GM18873 (cell line): ENCODE results near the gene DPF3.

ENCODE experiments used
- ATAC-seq: cut with Tn5 transposase; IDR thresholded peaks from one replicate; pipeline ENCODE4 v1.9.1; 2021; ENCODE audit warnings: mild to moderate bottlenecking, moderate library complexity, moderate number of reproducible peaks; ENCODE audit not compliant: unreplicated experiment, low FRiP score

DPF3 gene

DNA sequence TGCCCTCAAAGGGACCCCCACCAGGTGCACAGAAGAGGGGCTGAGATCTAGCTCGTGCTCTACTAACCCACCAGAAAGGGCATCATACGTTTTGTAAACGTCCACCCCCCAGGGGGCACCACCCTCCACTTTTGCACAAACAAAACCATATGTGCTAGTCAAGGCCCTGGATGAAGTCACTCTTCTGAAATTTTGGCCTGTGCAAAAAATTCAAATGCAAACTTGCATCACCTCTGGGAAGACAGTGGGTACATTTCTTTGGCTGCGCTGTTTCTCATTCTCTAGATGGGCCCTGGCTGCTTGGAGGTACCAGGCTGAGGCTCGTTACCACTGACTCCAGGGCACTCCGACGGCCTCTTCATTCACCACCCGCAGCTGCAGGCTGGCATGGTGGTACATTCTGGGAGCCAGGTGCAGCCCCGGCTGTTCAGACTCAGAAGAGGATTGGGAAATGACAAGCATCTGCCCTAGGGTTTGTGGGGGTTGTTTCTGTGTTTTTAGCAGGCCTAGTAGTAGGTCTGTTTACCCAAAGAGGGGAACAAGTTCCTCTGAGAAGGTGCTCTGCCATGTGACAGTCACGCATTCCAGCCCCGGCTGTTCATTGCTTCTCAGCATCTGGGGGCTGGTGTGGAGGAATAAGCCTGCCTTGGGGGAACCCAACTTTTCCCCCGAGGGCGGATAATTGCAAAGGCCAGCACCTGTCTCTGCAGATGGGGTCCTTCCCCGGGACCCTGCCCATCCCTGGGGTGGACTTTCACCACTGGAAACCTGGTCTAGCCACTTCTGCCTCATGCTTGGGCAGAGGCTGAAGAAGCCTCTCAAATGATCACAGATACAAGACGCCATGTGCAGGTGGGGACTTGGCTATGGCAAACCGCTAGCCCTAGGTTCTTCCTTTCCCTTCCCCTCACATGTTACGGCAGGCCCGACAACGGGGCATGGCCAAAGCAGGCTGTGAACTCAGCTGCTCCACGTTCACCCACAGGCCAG, 147.6 kb downstream of the DPF3 start:
- no peak for ATAC-seq

- ATAC-seq: no peak
Observed at GRCh38 chr14:72745546-72745945, 148.4 kb downstream of the DPF3 start.

- no peak for ATAC-seq
Observed at GRCh38 chr14:72744416-72745120, 149.3 kb downstream of the DPF3 start.

DNA sequence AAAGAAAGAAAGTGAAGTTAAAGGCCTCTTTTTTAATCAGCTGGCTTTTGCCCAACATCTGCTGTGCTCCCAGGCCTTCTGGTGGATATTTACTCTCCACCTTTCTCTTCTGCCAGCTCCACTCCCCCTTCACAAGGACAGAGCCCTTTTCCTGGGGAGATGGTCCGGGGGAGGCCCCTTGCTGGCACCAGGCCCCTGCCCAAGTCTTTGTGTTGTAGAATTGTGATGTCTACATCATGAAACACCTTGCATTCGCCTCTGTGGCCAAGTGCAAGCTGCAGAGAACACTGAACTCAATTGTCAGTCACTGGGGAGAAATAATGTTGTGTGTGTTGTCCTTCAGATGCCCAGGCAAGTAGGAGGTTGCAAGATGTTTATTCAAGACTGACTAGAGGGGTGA, 150.3 kb downstream of the DPF3 start:
- no peak for ATAC-seq

DNA sequence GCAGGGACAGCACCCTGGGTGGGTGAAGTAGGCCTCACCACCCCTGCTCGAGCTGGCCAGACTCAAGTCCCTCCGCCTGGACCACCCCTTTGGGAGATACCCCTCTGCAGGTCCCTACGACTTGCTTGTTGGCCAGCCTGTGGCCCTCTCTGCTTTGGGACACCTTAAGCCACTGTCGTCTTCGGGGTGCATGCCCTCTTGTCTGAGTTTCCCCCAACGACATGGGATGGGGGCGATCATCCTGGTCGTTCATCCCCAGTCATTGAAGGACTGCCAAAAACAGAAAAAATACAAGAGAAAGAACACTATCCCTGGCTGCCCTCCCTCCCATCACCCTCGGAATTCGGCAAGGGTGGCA, 151.1 kb downstream of the DPF3 start:
- no peak for ATAC-seq

GRCh38 chr14:72742118-72742837, 151.6 kb downstream of the DPF3 start:
- ATAC-seq: no peak

- no peak for ATAC-seq
Observed at GRCh38 chr14:72741826-72742117, 152.1 kb downstream of the DPF3 start.

- ATAC-seq: no peak
Observed at GRCh38 chr14:72740966-72741825, 152.7 kb downstream of the DPF3 start.

DNA sequence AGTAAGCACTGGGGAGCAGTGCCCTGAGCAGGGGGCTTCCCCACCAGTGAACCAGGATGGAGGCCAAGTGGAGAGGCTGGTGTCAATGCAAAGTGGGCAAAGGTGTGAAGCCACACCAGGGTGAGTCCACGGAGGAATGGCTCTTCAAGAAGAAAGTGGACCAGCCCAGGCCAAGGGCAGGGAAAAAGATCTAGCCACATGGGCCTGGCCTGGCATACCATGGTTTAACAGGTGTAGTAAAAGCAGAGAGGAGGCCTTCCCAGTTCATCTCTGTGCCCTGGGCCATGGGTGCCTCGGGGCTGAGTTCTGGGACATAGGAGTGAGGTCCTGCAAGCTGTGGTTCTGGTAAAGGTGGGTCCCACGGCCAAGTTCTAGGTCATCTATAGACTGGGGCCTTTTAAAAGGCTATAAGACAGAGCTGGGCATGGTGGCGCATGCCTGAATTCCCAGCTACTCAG, 153.4 kb downstream of the DPF3 start:
- no peak for ATAC-seq

GRCh38 chr14:72739446-72740405, 154.2 kb downstream of the DPF3 start:
- ATAC-seq: no peak

- ATAC-seq: no peak
Observed at GRCh38 chr14:72738161-72738611, 155.7 kb downstream of the DPF3 start.

DNA sequence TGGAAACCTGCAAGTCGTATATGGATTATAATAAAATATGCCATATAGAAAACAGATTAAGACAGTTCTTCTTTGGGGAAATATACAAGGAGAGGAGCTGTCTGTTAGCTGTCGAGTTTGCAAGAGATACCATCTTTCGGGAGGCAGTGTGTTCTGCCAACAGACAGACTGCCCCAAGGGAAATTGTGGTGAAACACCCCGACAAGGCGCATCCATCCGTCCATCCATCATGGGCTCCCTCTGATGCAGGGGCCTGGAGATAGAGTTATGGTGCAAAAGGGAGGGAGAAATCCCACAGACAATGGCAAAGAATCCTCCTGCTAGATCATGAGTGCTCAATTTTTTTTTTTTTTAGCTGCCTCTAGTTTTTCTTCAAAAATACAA, 156.3 kb downstream of the DPF3 start:
- no peak for ATAC-seq

GRCh38 chr14:72736786-72737559, 156.9 kb downstream of the DPF3 start:
- ATAC-seq: no peak

DNA sequence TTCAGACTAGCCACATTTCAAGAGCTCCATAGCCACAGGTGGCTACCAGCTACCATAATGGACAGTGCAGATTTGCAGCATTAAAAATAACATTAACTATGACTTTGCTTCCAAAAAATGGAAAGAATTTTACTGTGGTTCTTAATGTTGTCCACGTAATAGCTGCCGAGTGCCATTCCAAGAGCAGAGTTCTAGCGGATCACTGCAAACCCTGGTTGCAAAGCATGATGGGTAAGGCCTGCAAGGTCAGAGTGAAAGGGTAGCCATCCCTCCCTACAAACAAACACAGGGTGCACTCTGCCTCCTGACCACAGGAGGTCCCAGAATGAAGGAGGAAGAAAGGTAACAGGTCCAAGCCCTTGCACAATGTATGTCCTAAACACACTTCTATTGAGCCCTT, 157.6 kb downstream of the DPF3 start:
- no peak for ATAC-seq

GRCh38 chr14:72732022-72732780, 161.7 kb downstream of the DPF3 start:
- ATAC-seq: no peak

- ATAC-seq: no peak
Observed at GRCh38 chr14:72731252-72732020, 162.5 kb downstream of the DPF3 start.

- no peak for ATAC-seq
Observed at GRCh38 chr14:72730468-72730867, 163.4 kb downstream of the DPF3 start.
